ENCODE results near the gene CTNNA3. TPM values are rescaled to one million over a fixed set of nuclear protein-coding genes. Genes with fewer than 3 reads are reported as not detected.
"Not testable (repeated sequence)": the region's sequence is repeated elsewhere in the genome, so short reads cannot be mapped to it uniquely, and the experiment has no call there.

Gene CTNNA3
- total and polyA plus RNA-seq, 5 donors from 2014 or later, result not detected

DNA sequence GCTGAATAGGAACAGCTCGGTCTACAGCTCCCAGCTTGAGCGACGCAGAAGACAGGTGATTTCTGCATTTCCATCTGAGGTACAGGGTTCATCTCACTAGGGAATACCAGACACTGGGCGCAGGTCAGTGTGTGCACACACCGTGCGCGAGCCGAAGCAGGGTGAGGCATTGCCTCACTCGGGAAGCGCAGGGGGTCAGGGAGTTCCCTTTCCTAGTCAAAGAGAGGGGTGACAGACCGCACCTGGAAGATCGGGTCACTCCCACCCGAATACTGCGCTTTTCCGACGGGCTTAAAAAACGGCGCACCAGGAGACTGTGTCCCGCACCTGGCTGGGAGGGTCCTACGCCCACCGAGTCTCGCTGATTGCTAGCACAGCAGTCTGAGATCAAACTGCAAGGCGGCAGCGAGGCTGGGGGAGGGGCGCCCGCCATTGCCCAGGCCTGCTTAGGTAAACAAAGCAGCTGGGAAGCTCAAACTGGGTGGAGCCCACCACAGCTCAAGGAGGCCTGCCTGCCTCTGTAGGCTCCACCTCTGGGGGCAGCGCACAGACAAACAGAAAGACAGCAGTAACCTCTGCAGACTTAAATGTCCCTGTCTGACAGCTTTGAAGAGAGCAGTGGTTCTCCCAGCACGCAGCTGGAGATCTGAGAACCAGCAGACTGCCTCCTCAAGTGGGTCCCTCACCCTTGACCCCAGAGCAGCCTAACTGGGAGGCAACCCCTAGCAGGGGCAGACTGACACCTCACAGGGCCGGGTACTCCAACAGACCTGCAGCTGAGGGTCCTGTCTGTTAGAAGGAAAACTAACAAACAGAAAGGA, 465.1 kb downstream of the CTNNA3 start:
- not testable (repeated sequence) for H3K4me1 Mint-ChIP-seq; H3K4me1 ChIP-seq (ENCODE audit: control insufficient read depth, insufficient read depth, low read length, poor library complexity, severe bottlenecking); H3K4me3 ChIP-seq (ENCODE audit: low read depth, low read length); H3K9me3 ChIP-seq (ENCODE audit: control insufficient read depth in 2 of 2, low read length in 2 of 2); H3K4me3 Mint-ChIP-seq; DNase-seq; H3K27ac Mint-ChIP-seq; ATAC-seq (ENCODE audit: low read depth in 2 of 2); H3K27me3 ChIP-seq (ENCODE audit: control insufficient read depth, insufficient read depth, low read length); H3K27ac ChIP-seq (ENCODE audit: insufficient read depth, low read length, poor library complexity, severe bottlenecking); H3K36me3 ChIP-seq (ENCODE audit: control insufficient read depth, insufficient read depth, low read length); H3K36me3 Mint-ChIP-seq
- peaks cover 10% of the 10 kb centered on the region for H3K27me3 Mint-ChIP-seq
- H3K9me3 Mint-ChIP-seq, result peaks cover 0 to 24% (median 7%) of the 10 kb centered on the region in 7 donors

DNA sequence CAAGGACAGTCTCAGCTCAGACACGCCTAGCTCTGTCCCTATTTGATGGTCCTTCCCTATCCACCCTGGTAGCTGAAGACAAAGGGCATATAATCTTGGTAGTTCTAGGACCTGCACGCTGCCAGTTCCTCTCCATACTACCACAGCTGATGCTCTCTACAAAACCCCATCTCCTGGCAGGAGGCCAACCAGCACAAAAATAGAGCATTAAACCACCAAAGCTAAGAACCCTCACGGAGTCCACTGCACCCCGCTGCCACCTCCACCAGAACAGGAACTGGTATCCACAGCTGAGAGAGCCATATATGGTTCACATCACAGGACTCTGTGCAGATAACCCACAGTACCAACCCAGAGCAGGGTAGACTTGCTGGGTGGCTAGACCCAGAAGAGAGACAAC, 470.8 kb downstream of the CTNNA3 start:
- no peaks in the 10 kb centered on the region for H3K27me3 ChIP-seq (ENCODE audit: control insufficient read depth, insufficient read depth, low read length)
- H3K27me3 Mint-ChIP-seq, result peaks cover 5% of the 10 kb centered on the region
- peaks cover 4 to 34% (median 10%) of the 10 kb centered on the region in 7 donors for H3K9me3 Mint-ChIP-seq

DNA sequence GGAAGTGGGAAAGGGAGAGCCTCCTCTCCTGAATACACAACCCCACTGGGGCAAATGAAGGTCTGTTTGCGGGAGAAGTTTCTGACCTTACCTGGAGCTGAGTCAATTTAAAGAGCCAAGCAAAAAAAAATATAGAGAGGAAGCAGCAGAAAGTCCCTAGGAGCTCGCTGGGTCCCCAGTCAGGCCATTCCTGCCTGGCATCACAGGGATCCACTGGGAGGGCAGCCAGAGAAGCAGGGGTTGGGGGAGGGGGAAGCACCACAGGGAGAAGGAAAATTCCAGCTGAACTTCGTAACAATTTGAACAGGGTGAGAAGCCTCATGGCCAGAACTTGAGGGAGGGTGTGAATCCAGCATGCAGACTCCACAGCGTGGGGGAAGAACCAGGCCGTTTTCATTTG, 471.4 kb downstream of the CTNNA3 start:
- H3K27ac ChIP-seq (ENCODE audit: insufficient read depth, low read length, poor library complexity, severe bottlenecking), result no peak overlapping the region
- Mint-ChIP-seq H3K9me3 (peaks cover 3 to 28% (median 6%) of the 10 kb centered on the region in 7 donors), H3K4me3 (no peak overlapping the region), H3K36me3 (no peaks in the 10 kb centered on the region), H3K27me3 (peaks cover 4% of the 10 kb centered on the region), H3K4me1 (no peaks in the 10 kb centered on the region), H3K27ac (no peak overlapping the region)
- H3K27me3 ChIP-seq (ENCODE audit: control insufficient read depth, insufficient read depth, low read length), result no peaks in the 10 kb centered on the region
- H3K4me3 ChIP-seq (ENCODE audit: low read depth, low read length), result no peak overlapping the region
- H3K36me3 ChIP-seq (ENCODE audit: control insufficient read depth, insufficient read depth, low read length), result no peaks in the 10 kb centered on the region
- ATAC-seq (ENCODE audit: low read depth in 2 of 2), result no peak
- no peaks in the 10 kb centered on the region for H3K4me1 ChIP-seq (ENCODE audit: control insufficient read depth, insufficient read depth, low read length, poor library complexity, severe bottlenecking)
- H3K9me3 ChIP-seq (ENCODE audit: control insufficient read depth in 2 of 2, low read length in 2 of 2), result no peaks in the 10 kb centered on the region
- DNase-seq, result no peak

More for the DNA sequence above, 470.8 kb downstream of the CTNNA3 start:
- no peak overlapping the region for H3K4me3 Mint-ChIP-seq
- no peaks in the 10 kb centered on the region for H3K9me3 ChIP-seq (ENCODE audit: control insufficient read depth in 2 of 2, low read length in 2 of 2)
- H3K27ac ChIP-seq (ENCODE audit: insufficient read depth, low read length, poor library complexity, severe bottlenecking), result no peak overlapping the region
- H3K27ac Mint-ChIP-seq, result peak overlapping the region in 1 of 3 donors; percentile 33
- no peak overlapping the region for H3K4me3 ChIP-seq (ENCODE audit: low read depth, low read length)
- no peaks in the 10 kb centered on the region for H3K4me1 Mint-ChIP-seq
- H3K36me3 Mint-ChIP-seq, result no peaks in the 10 kb centered on the region
- no peaks in the 10 kb centered on the region for H3K4me1 ChIP-seq (ENCODE audit: control insufficient read depth, insufficient read depth, low read length, poor library complexity, severe bottlenecking)
- ATAC-seq (ENCODE audit: low read depth in 2 of 2) (no peak), DNase-seq (no peak)
- no peaks in the 10 kb centered on the region for H3K36me3 ChIP-seq (ENCODE audit: control insufficient read depth, insufficient read depth, low read length)

GRCh38 chr10:67222934-67223333, 473.1 kb downstream of the CTNNA3 start:
- H3K27me3 Mint-ChIP-seq, result peaks cover 4% of the 10 kb centered on the region
- no peak overlapping the region for H3K4me3 ChIP-seq (ENCODE audit: low read depth, low read length)
- no peaks in the 10 kb centered on the region for H3K4me1 Mint-ChIP-seq
- H3K9me3 Mint-ChIP-seq, result peaks cover 3 to 23% (median 9%) of the 10 kb centered on the region in 7 donors
- DNase-seq, result no peak
- no peak overlapping the region for H3K27ac ChIP-seq (ENCODE audit: insufficient read depth, low read length, poor library complexity, severe bottlenecking)
- H3K4me3 Mint-ChIP-seq, result no peak overlapping the region
- H3K4me1 ChIP-seq (ENCODE audit: control insufficient read depth, insufficient read depth, low read length, poor library complexity, severe bottlenecking), result no peaks in the 10 kb centered on the region
- no peaks in the 10 kb centered on the region for H3K27me3 ChIP-seq (ENCODE audit: control insufficient read depth, insufficient read depth, low read length)
- H3K36me3 ChIP-seq (ENCODE audit: control insufficient read depth, insufficient read depth, low read length), result no peaks in the 10 kb centered on the region
- no peak overlapping the region for H3K27ac Mint-ChIP-seq
- H3K36me3 Mint-ChIP-seq, result no peaks in the 10 kb centered on the region
- ATAC-seq (ENCODE audit: low read depth in 2 of 2), result no peak
- no peaks in the 10 kb centered on the region for H3K9me3 ChIP-seq (ENCODE audit: control insufficient read depth in 2 of 2, low read length in 2 of 2)

- no peaks in the 10 kb centered on the region for H3K4me1 Mint-ChIP-seq
- H3K4me3 Mint-ChIP-seq, result no peak overlapping the region
These were observed 474.0 kb downstream of the CTNNA3 start for GRCh38 chr10:67221939-67222494.

GRCh38 chr10:67211680-67212079, 484.3 kb downstream of the CTNNA3 start:
- Histone ChIP-seq H3K27me3 (ENCODE audit: control insufficient read depth, insufficient read depth, low read length) (no peaks in the 10 kb centered on the region), H3K9me3 (ENCODE audit: control insufficient read depth in 2 of 2, low read length in 2 of 2) (no peaks in the 10 kb centered on the region), H3K36me3 (ENCODE audit: control insufficient read depth, insufficient read depth, low read length) (no peaks in the 10 kb centered on the region), H3K4me3 (ENCODE audit: low read depth, low read length) (no peak overlapping the region), H3K4me1 (ENCODE audit: control insufficient read depth, insufficient read depth, low read length, poor library complexity, severe bottlenecking) (no peaks in the 10 kb centered on the region), H3K27ac (ENCODE audit: insufficient read depth, low read length, poor library complexity, severe bottlenecking) (no peak overlapping the region)
- Mint-ChIP-seq H3K4me1 (no peaks in the 10 kb centered on the region), H3K27ac (no peak overlapping the region), H3K4me3 (no peak overlapping the region), H3K36me3 (no peaks in the 10 kb centered on the region), H3K9me3 (no peaks in the 10 kb centered on the region), H3K27me3 (no peaks in the 10 kb centered on the region)
- DNase-seq, result no peak
- no peak for ATAC-seq (ENCODE audit: low read depth in 2 of 2)

More at GRCh38 chr10:67221939-67222494, 474.0 kb downstream of the CTNNA3 start:
- Mint-ChIP-seq H3K9me3 (peaks cover 3 to 22% (median 9%) of the 10 kb centered on the region in 7 donors), H3K27ac (no peak overlapping the region), H3K27me3 (peaks cover 8% of the 10 kb centered on the region), H3K36me3 (no peaks in the 10 kb centered on the region)
- H3K9me3 ChIP-seq (ENCODE audit: control insufficient read depth in 2 of 2, low read length in 2 of 2), result no peaks in the 10 kb centered on the region
- H3K4me1 ChIP-seq (ENCODE audit: control insufficient read depth, insufficient read depth, low read length, poor library complexity, severe bottlenecking), result no peaks in the 10 kb centered on the region
- ATAC-seq (ENCODE audit: low read depth in 2 of 2) (no peak), DNase-seq (no peak)
- no peak overlapping the region for H3K4me3 ChIP-seq (ENCODE audit: low read depth, low read length)
- no peak overlapping the region for H3K27ac ChIP-seq (ENCODE audit: insufficient read depth, low read length, poor library complexity, severe bottlenecking)
- H3K27me3 ChIP-seq (ENCODE audit: control insufficient read depth, insufficient read depth, low read length), result no peaks in the 10 kb centered on the region
- H3K36me3 ChIP-seq (ENCODE audit: control insufficient read depth, insufficient read depth, low read length), result no peaks in the 10 kb centered on the region

- H3K27me3 ChIP-seq (ENCODE audit: control insufficient read depth, insufficient read depth, low read length); H3K36me3 Mint-ChIP-seq; ATAC-seq (ENCODE audit: low read depth in 2 of 2); H3K9me3 Mint-ChIP-seq; DNase-seq; H3K4me3 ChIP-seq (ENCODE audit: low read depth, low read length); H3K36me3 ChIP-seq (ENCODE audit: control insufficient read depth, insufficient read depth, low read length); H3K4me3 Mint-ChIP-seq; H3K27ac Mint-ChIP-seq; H3K27me3 Mint-ChIP-seq; H3K4me1 ChIP-seq (ENCODE audit: control insufficient read depth, insufficient read depth, low read length, poor library complexity, severe bottlenecking); H3K27ac ChIP-seq (ENCODE audit: insufficient read depth, low read length, poor library complexity, severe bottlenecking); H3K4me1 Mint-ChIP-seq; H3K9me3 ChIP-seq (ENCODE audit: control insufficient read depth in 2 of 2, low read length in 2 of 2): not testable (repeated sequence)
These were observed 488.1 kb downstream of the CTNNA3 start for GRCh38 chr10:67207923-67208322.
